CD14-positive monocyte (primary cell): ENCODE results near the gene DOCK3. TPM values are rescaled to one million over a fixed set of nuclear protein-coding genes. Genes with fewer than 3 reads are reported as not detected.
"Not testable (repeated sequence)": the region's sequence is repeated elsewhere in the genome, so short reads cannot be mapped to it uniquely, and the experiment has no call there.

Experiments used
- DNase-seq, 3 donors: peaks; one replicate each; pipeline ENCODE4 v3.0.0-alpha.2; 2011 to 2022
- H2AFZ ChIP-seq: 2 replicates; pipeline ENCODE4 v1.6.0; 2012; ENCODE audit warnings: mild to moderate bottlenecking, low read depth, low read length, inconsistent platforms; ENCODE audit not compliant: insufficient read depth, poor library complexity, severe bottlenecking
- H3K27ac ChIP-seq, 2 donors: 1 replicate in 1 of 2; 2 replicates in 1 of 2; pipeline ENCODE4 v1.5.1; 2012 to 2013; ENCODE audit warnings: low read length in 2 of 2, control low read depth in 1 of 2, inconsistent platforms in 1 of 2, low read depth in 1 of 2, mild to moderate bottlenecking in 1 of 2
- H3K27me3 ChIP-seq, 2 donors: one replicate each; pipeline versions ENCODE4 v1.6.0 to v1.6.1; 2011 to 2013; ENCODE audit warnings: low read length in 2 of 2; ENCODE audit not compliant: control insufficient read depth in 2 of 2, insufficient read depth in 2 of 2
- H3K36me3 ChIP-seq, 2 donors: replicated peaks in 1 of 2; 1 replicate in 1 of 2; 2 replicates in 1 of 2; pipeline versions ENCODE4 v1.5.1 to v1.6.1; 2012 to 2013; ENCODE audit warnings: low read length in 2 of 2, control low read depth in 1 of 2, inconsistent platforms in 1 of 2, mild to moderate bottlenecking in 1 of 2; ENCODE audit not compliant: insufficient read depth in 2 of 2, control insufficient read depth in 1 of 2
- H3K4me1 ChIP-seq, 2 donors: 1 replicate in 1 of 2; 2 replicates in 1 of 2; pipeline versions ENCODE4 v1.5.1 to v1.6.1; 2012 to 2013; ENCODE audit warnings: low read length in 2 of 2, control low read depth in 1 of 2, inconsistent platforms in 1 of 2, mild to moderate bottlenecking in 1 of 2, moderate library complexity in 1 of 2; ENCODE audit not compliant: insufficient read depth in 2 of 2, control insufficient read depth in 1 of 2
- H3K4me2 ChIP-seq: replicated peaks from 2 replicates; pipeline ENCODE3; 2012; ENCODE audit warnings: low read length, moderate library complexity, mild to moderate bottlenecking; ENCODE audit not compliant: poor library complexity, severe bottlenecking; ENCODE audit errors: extremely low read depth
- H3K4me3 ChIP-seq, 3 experiments: fragments of 200-600 bp in 1 of 3; sonication (generic) in 1 of 3; replicated peaks in 1 of 3; 1 replicate in 2 of 3; 2 replicates in 1 of 3; pipeline ENCODE4 v1.5.1; 2011 to 2013; ENCODE audit warnings: low read length in 3 of 3, mild to moderate bottlenecking in 3 of 3, control low read depth in 2 of 3, low read depth in 2 of 3, inconsistent platforms in 1 of 3, moderate library complexity in 1 of 3
- H3K79me2 ChIP-seq: 2 replicates; pipeline ENCODE4 v1.6.0; 2012; ENCODE audit warnings: mild to moderate bottlenecking, control low read depth, inconsistent platforms, low read length, moderate library complexity; ENCODE audit not compliant: insufficient read depth
- H3K9ac ChIP-seq: 2 replicates; pipeline ENCODE4 v1.6.0; 2017; ENCODE audit warnings: low read length, mild to moderate bottlenecking; ENCODE audit not compliant: insufficient read depth, poor library complexity, severe bottlenecking
- H3K9me3 ChIP-seq, 2 donors: replicated peaks in 1 of 2; 1 replicate in 1 of 2; 2 replicates in 1 of 2; pipeline versions ENCODE4 v1.5.1 to v1.6.1; 2012 to 2013; ENCODE audit warnings: low read length in 2 of 2, control low read depth in 1 of 2; ENCODE audit not compliant: control insufficient read depth in 1 of 2, insufficient read depth in 1 of 2
- H4K20me1 ChIP-seq: 2 replicates; pipeline ENCODE4 v1.6.0; 2012; ENCODE audit warnings: mild to moderate bottlenecking, low read length, control low read depth, moderate library complexity; ENCODE audit not compliant: insufficient read depth
- H3K27ac Mint-ChIP-seq, 7 donors: one replicate each; pipeline ENCODE4 v1.8.0; 2020; ENCODE audit warnings: mild to moderate bottlenecking in 7 of 7, mixed read lengths in 7 of 7, moderate library complexity in 6 of 7, inconsistent platforms in 2 of 7
- H3K27me3 Mint-ChIP-seq, 3 donors: one replicate each; pipeline ENCODE4 v1.8.0; 2021 to 2022; ENCODE audit warnings: low read depth in 3 of 3, mild to moderate bottlenecking in 3 of 3, mixed read lengths in 3 of 3, moderate library complexity in 3 of 3, inconsistent platforms in 1 of 3
- H3K36me3 Mint-ChIP-seq, 2 donors: one replicate each; pipeline ENCODE4 v1.8.0; 2020; ENCODE audit warnings: mixed read lengths in 2 of 2, inconsistent platforms in 1 of 2, mild to moderate bottlenecking in 1 of 2
- H3K4me1 Mint-ChIP-seq: one replicate; pipeline ENCODE4 v1.8.0; 2020; ENCODE audit warnings: mild to moderate bottlenecking, mixed read lengths
- H3K4me3 Mint-ChIP-seq, 2 donors: one replicate each; pipeline ENCODE4 v1.8.0; 2020; ENCODE audit warnings: mild to moderate bottlenecking in 2 of 2, mixed read lengths in 2 of 2, moderate library complexity in 1 of 2
- H3K9me3 Mint-ChIP-seq, 7 donors: one replicate each; pipeline ENCODE4 v1.8.0; 2020 to 2022; ENCODE audit warnings: mixed read lengths in 7 of 7, mild to moderate bottlenecking in 6 of 7, moderate library complexity in 6 of 7, inconsistent platforms in 2 of 7
- WGBS: methylation state at CpG from one replicate; pipeline ENCODE4 v1.1.5; 2013; ENCODE audit warnings: missing lambda C conversion rate; ENCODE audit not compliant: insufficient coverage; 5-methylcytosine and 5-hydroxymethylcytosine counted together
- intact Hi-C, 2 donors: fragments of 100-400 bp; cut with micrococcal nuclease; formaldehyde crosslinking; loops; one replicate each; pipeline versions ENCODE4 v1.15.0 to v1.15.1; 2023
- polyA plus RNA-seq, 3 donors: library from polyadenylated mRNA; depleted of rRNA in 1 of 3; unstranded in 2 of 3; stranded (reverse) in 1 of 3; fragments of 300-500 nt in 2 of 3; fragments of >200 nt in 1 of 3; fragmentation: Illumina TruSeq in 2 of 3; gene quantifications; 1 replicate in 2 of 3; 2 replicates in 1 of 3; pipeline ENCODE4 v1.2.3, GENCODE V29; 2012 to 2021
- TF ChIP-seq, protein P1 (sequence below): fragments of 200-600 bp; IDR thresholded peaks from one replicate; pipeline ENCODE4 v1.8.0; 2022; ENCODE audit warnings: antibody characterized with exemption, mild to moderate bottlenecking

Gene DOCK3
- polyA plus RNA-seq, 3 donors: 0.03 TPM; not detected in 1

DNA sequence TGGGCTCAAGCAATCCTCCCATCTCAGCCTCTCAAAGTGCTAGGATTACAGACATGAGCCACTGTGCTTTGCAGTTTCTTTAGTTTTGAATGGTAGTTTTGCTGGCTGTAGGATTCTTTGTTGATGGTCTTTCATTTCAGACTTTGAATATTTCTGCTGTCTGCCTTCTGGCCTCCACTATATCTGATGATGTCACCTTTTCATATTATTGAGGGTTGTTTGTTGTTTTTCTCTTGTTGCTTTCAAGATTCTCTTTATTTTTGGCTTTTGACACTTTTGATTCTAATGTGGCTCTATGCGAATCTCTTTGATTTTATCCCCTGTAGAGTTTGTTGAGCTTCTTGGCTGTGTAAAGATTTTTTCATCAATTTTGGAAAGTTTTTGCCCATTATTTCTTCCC lies 631.4 kb downstream of the DOCK3 start:
- peaks cover 0 to 5% (median 1%) of the 10 kb centered on the region in 3 donors for H3K27me3 Mint-ChIP-seq
- no peaks in the 10 kb centered on the region for H3K36me3 ChIP-seq
- intact Hi-C loops: no loop called here
- H3K4me2 ChIP-seq: no peak overlapping the region
- H3K79me2 ChIP-seq: no peaks in the 10 kb centered on the region
- no CpG with 5 or more reads among the region's 1 CpG for WGBS
- no peak overlapping the region for H3K9ac ChIP-seq
- peaks cover 7 to 11% of the 10 kb centered on the region in 2 donors for H3K9me3 ChIP-seq
- H3K4me1 ChIP-seq: no peaks in the 10 kb centered on the region
- H3K4me3 Mint-ChIP-seq: no peak overlapping the region
- no peak overlapping the region for H3K4me3 ChIP-seq
- no peaks in the 10 kb centered on the region for H3K4me1 Mint-ChIP-seq
- TF ChIP-seq, protein P1, sequence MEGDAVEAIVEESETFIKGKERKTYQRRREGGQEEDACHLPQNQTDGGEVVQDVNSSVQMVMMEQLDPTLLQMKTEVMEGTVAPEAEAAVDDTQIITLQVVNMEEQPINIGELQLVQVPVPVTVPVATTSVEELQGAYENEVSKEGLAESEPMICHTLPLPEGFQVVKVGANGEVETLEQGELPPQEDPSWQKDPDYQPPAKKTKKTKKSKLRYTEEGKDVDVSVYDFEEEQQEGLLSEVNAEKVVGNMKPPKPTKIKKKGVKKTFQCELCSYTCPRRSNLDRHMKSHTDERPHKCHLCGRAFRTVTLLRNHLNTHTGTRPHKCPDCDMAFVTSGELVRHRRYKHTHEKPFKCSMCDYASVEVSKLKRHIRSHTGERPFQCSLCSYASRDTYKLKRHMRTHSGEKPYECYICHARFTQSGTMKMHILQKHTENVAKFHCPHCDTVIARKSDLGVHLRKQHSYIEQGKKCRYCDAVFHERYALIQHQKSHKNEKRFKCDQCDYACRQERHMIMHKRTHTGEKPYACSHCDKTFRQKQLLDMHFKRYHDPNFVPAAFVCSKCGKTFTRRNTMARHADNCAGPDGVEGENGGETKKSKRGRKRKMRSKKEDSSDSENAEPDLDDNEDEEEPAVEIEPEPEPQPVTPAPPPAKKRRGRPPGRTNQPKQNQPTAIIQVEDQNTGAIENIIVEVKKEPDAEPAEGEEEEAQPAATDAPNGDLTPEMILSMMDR: no peak
- no peak overlapping the region for H3K27ac ChIP-seq
- no peak overlapping the region for H2AFZ ChIP-seq
- H4K20me1 ChIP-seq: no peaks in the 10 kb centered on the region
- no peak for DNase-seq
- H3K27ac Mint-ChIP-seq: no peak overlapping the region
- H3K36me3 Mint-ChIP-seq: no peaks in the 10 kb centered on the region
- no peaks in the 10 kb centered on the region for H3K27me3 ChIP-seq
- H3K9me3 Mint-ChIP-seq: peaks cover 12 to 26% (median 18%) of the 10 kb centered on the region in 7 donors

DNA sequence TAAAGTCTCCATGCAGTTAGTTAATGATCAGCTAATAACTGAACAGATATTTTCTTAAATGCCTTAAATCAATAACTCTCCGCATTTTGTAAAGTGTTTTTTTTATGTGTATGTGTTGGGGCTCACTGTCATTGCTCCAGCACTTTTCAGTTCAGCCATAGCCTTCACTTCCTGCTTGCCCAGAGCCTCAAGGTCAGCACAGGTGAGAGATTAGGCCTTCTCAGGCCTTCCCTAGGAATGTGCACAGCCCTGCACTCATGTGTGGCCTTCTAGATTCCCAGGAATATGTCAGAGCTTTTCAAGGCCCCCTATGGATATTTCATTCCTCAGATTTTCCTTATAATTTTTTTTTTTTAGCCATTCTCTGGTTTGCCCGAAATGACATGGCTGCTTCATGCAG lies 632.7 kb downstream of the DOCK3 start:
- H3K27me3 Mint-ChIP-seq: peaks cover 0 to 2% (median 1%) of the 10 kb centered on the region in 3 donors
- H3K4me2 ChIP-seq: no peak overlapping the region
- no peaks in the 10 kb centered on the region for H3K4me1 Mint-ChIP-seq
- H3K9ac ChIP-seq: no peak overlapping the region
- no peaks in the 10 kb centered on the region for H3K36me3 Mint-ChIP-seq
- no CpG with 5 or more reads among the region's 2 CpGs for WGBS
- H2AFZ ChIP-seq: no peak overlapping the region
- H4K20me1 ChIP-seq: no peaks in the 10 kb centered on the region
- H3K79me2 ChIP-seq: no peaks in the 10 kb centered on the region
- no peak overlapping the region for H3K4me3 Mint-ChIP-seq
- peaks cover 7 to 11% of the 10 kb centered on the region in 2 donors for H3K9me3 ChIP-seq
- no peaks in the 10 kb centered on the region for H3K4me1 ChIP-seq
- H3K27me3 ChIP-seq: no peaks in the 10 kb centered on the region
- H3K27ac ChIP-seq: no peak overlapping the region
- DNase-seq: no peak
- no peak overlapping the region for H3K27ac Mint-ChIP-seq
- H3K4me3 ChIP-seq: no peak overlapping the region
- H3K36me3 ChIP-seq: no peaks in the 10 kb centered on the region
- intact Hi-C loops: no loop called here
- TF ChIP-seq, protein P1: no peak
- peaks cover 12 to 19% (median 14%) of the 10 kb centered on the region in 7 donors for H3K9me3 Mint-ChIP-seq

DNA sequence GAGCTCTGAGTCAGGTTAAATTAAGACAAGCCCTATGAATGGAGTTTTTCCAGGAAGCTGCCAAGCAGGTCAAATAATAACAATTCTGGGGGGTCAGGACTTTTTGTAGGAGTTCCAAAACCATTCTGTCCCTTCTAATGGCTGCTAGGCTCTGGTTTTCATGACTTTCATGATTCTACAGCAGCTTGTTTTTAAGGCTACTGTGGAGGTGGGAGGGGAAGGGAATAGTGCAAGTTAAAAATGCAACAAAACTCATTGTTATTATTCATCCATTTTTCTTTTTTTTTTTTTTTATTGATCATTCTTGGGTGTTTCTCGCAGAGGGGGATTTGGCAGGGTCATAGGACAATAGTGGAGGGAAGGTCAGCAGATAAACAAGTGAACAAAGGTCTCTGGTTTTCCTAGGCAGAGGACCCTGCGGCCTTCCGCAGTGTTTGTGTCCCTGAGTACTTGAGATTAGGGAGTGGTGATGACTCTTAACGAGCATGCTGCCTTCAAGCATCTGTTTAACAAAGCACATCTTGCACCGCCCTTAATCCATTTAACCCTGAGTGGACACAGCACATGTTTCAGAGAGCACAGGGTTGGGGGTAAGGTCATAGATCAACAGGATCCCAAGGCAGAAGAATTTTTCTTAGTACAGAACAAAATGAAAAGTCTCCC lies 633.3 kb downstream of the DOCK3 start:
- H3K27me3 Mint-ChIP-seq, H3K4me3 ChIP-seq, H3K27ac Mint-ChIP-seq, H3K4me1 ChIP-seq, H3K9ac ChIP-seq, H3K4me2 ChIP-seq, H3K4me3 Mint-ChIP-seq, H3K79me2 ChIP-seq, H3K4me1 Mint-ChIP-seq, H3K27ac ChIP-seq, H3K36me3 ChIP-seq, H3K36me3 Mint-ChIP-seq, H2AFZ ChIP-seq, intact Hi-C loops, H3K27me3 ChIP-seq, H4K20me1 ChIP-seq, DNase-seq: not testable (repeated sequence)
- H3K9me3 Mint-ChIP-seq: peaks cover 8 to 18% (median 13%) of the 10 kb centered on the region in 7 donors
- WGBS: no CpG with 5 or more reads among the region's 5 CpGs
- H3K9me3 ChIP-seq: peaks cover 7 to 11% of the 10 kb centered on the region in 2 donors
